Measurements from ENCODE around the gene MCEMP1.

Gene MCEMP1

DNA sequence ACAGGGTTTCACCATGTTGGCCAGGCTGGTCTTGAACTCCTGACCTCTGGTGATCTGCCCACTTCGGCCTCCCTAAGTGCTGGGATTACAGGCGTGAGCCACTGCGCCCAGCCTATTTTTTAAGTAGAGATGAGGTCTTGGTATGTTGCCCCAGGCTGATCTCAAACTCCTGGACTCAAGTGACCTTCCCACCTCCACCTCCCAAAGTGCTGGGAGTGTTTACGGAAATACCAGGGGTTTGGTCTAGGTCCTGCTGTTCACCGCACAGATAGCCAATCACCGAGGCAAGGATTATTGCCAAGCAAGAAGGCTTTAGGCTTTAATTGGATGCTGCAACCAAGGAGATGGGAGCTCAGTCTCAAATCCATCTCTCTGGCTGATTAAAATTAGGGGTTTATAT, 43.5 kb downstream of the MCEMP1 start:
- no peak for DNase-seq (ENCODE audit: low spot score)
- TF ChIP-seq, protein P1, sequence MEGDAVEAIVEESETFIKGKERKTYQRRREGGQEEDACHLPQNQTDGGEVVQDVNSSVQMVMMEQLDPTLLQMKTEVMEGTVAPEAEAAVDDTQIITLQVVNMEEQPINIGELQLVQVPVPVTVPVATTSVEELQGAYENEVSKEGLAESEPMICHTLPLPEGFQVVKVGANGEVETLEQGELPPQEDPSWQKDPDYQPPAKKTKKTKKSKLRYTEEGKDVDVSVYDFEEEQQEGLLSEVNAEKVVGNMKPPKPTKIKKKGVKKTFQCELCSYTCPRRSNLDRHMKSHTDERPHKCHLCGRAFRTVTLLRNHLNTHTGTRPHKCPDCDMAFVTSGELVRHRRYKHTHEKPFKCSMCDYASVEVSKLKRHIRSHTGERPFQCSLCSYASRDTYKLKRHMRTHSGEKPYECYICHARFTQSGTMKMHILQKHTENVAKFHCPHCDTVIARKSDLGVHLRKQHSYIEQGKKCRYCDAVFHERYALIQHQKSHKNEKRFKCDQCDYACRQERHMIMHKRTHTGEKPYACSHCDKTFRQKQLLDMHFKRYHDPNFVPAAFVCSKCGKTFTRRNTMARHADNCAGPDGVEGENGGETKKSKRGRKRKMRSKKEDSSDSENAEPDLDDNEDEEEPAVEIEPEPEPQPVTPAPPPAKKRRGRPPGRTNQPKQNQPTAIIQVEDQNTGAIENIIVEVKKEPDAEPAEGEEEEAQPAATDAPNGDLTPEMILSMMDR (IDR thresholded peaks at IDR 0.05; ENCODE audit: extremely low read depth, insufficient read depth, missing control alignments) = no peak
- in situ Hi-C loops (cut with MboI; ENCODE audit: low pct_unique_long_range_greater_than_20kb, low sequenced_read_pairs, unreplicated experiment) = no loop called here

- in situ Hi-C loops (cut with MboI; ENCODE audit: low pct_unique_long_range_greater_than_20kb, low sequenced_read_pairs, unreplicated experiment) = no loop called here
- TF ChIP-seq, protein P1 (IDR thresholded peaks at IDR 0.05; ENCODE audit: extremely low read depth, insufficient read depth, missing control alignments) = no peak
Measured at GRCh38 chr19:7722231-7722651, 45.4 kb downstream of the MCEMP1 start.

DNA sequence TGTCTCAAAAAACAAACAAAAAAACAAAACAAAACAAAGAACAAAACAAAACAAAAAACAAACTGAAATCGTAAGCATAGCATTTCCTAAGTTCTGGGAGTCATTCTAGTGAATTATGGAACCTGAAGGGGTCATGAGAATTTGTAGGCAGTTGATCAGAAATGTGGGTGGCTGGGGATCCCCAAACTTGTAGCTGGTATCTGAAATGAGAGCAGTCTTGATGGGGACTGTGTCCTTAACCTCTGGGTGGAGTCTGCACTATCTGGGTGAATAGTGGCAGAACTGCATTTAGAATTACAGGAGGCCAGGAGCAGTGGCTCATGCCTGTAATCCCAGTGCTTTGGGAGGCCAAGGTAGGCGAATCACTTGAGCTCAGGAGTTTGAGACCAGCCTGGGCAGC, 48.9 kb downstream of the MCEMP1 start:
- in situ Hi-C loops (cut with MboI; ENCODE audit: low pct_unique_long_range_greater_than_20kb, low sequenced_read_pairs, unreplicated experiment) = no loop called here

More at GRCh38 chr19:7722231-7722651, 45.4 kb downstream of the MCEMP1 start:
- DNase-seq (ENCODE audit: low spot score) = no peak

DNA sequence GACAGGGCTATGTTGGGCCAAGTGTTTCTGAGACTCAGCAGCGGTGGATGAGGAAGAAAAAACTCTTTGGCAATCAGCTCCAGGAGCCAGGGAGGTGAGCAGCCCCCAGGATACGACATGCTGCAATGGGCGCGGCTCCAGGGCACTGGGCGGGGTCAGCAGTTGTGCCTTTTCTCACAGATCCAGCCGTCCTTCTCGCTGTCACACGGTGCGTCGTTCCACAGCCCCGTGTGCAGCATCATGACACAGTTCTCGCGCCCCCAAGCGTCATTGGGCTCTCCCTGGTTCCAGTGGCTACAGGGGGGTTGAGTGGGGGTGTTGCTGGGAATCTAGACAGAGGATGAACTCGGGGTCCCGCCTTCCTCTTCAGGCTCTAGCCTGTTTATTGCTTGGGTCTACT, 52.3 kb downstream of the MCEMP1 start:
- in situ Hi-C loops (cut with MboI; ENCODE audit: low pct_unique_long_range_greater_than_20kb, low sequenced_read_pairs, unreplicated experiment) = no loop called here
- TF ChIP-seq, protein P1 (IDR thresholded peaks at IDR 0.05; ENCODE audit: extremely low read depth, insufficient read depth, missing control alignments) = peak; percentile 25
- peak; percentile 46 for DNase-seq (ENCODE audit: low spot score)

More for the DNA sequence above, 48.9 kb downstream of the MCEMP1 start:
- DNase-seq (ENCODE audit: low spot score) = peak; percentile 62
- TF ChIP-seq, protein P1 (IDR thresholded peaks at IDR 0.05; ENCODE audit: extremely low read depth, insufficient read depth, missing control alignments) = no peak

Measured in GM13977 (cell line).